K562 (cell line): ENCODE data around the gene PDIA5. TPM values are rescaled to one million over a fixed set of nuclear protein-coding genes. Genes with fewer than 3 reads are reported as not detected.

Source experiments
- ATAC-seq: fragments of 200-7000 bp; cut with Tn5 transposase; 3 replicates; pipeline ENCODE4 v1.9.1; 2020; ENCODE audit warnings: moderate library complexity
- BruUV-seq: library from RNA; stranded (reverse); fragments of 400-500 nt; replicated peaks from 2 replicates; lab custom pipeline; 2021; lab: Mats Ljungman, UMichigan
- CTCF ChIA-PET: fragments of 300-600 bp; formaldehyde crosslinking; extraction: SDS; loops from one replicate; lab custom pipeline; 2021; ENCODE audit warnings: low intra/inter-chr PET ratio; lab: Yijun Ruan, JAX
- POLR2A ChIA-PET: fragments of 300-600, 350-650 bp; sonication (Branson Sonifier 250); formaldehyde crosslinking; extraction: SDS; loops from one replicate; lab custom pipeline; 2021; ENCODE audit warnings: antibody characterized with exemption, inconsistent platforms; lab: Yijun Ruan, JAX
- DNase-seq, 4 experiments: peaks; one replicate each; pipeline versions ENCODE4 v3.0.0 to v3.0.0-alpha.2; 2011 to 2018; ENCODE audit warnings: low spot score in 3 of 4, mixed read lengths in 3 of 4; ENCODE audit errors: extremely low read depth in 1 of 4
- FAIRE-seq: peaks from 2 replicates; lab custom pipeline; 2011; peaks lifted over from hg19 to GRCh38; lab: Jason Lieb, UNC
- H2AFZ ChIP-seq: 2 replicates; pipeline ENCODE4 v1.6.0; 2011; ENCODE audit warnings: low read depth, low read length, control low read depth, inconsistent platforms
- H3K27ac ChIP-seq: fragments of 200-600 bp; 3 replicates; pipeline ENCODE4 v1.8.0; 2011; ENCODE audit warnings: low read depth, mild to moderate bottlenecking, control low read depth, inconsistent platforms, low read length, moderate library complexity, mixed read lengths; ENCODE audit errors: extremely low read depth
- H3K27me3 ChIP-seq, 2 experiments: fragments of 300-600 bp in 1 of 2; 2 replicates in 1 of 2; 3 replicates in 1 of 2; pipeline versions ENCODE4 v1.6.0 to v1.8.0; 2011; ENCODE audit warnings: inconsistent platforms in 2 of 2, low read length in 2 of 2, mild to moderate bottlenecking in 1 of 2, mixed read lengths in 1 of 2, moderate library complexity in 1 of 2; ENCODE audit not compliant: control insufficient read depth in 2 of 2, insufficient read depth in 2 of 2
- H3K36me3 ChIP-seq: fragments of 300-600 bp; 3 replicates; pipeline ENCODE4 v1.8.0; 2011; ENCODE audit warnings: mild to moderate bottlenecking, low read length, inconsistent platforms; ENCODE audit not compliant: control insufficient read depth, insufficient read depth
- H3K4me1 ChIP-seq, 2 experiments: fragments of 200-600 bp in 1 of 2; replicated peaks in 1 of 2; 2 replicates in 1 of 2; 3 replicates in 1 of 2; pipeline versions ENCODE4 v1.5.1 to v1.8.0; 2011; ENCODE audit warnings: inconsistent platforms in 2 of 2, low read length in 2 of 2, mild to moderate bottlenecking in 1 of 2, mixed read lengths in 1 of 2, moderate library complexity in 1 of 2; ENCODE audit not compliant: control insufficient read depth in 2 of 2, insufficient read depth in 2 of 2
- H3K4me2 ChIP-seq: 2 replicates; pipeline ENCODE4 v1.6.1; 2011; ENCODE audit warnings: low read length, control low read depth, inconsistent platforms, mixed read lengths; ENCODE audit not compliant: insufficient read depth
- H3K4me3 ChIP-seq: fragments of 200-600 bp; sonication (generic), shearing (Covaris generic); 2 replicates; pipeline ENCODE4 v1.5.1; 2016; ENCODE audit warnings: control low read depth, inconsistent platforms
- H3K79me2 ChIP-seq: fragments of 200-600 bp; 3 replicates; pipeline ENCODE4 v1.8.0; 2011; ENCODE audit warnings: low read length, inconsistent platforms; ENCODE audit not compliant: control insufficient read depth, insufficient read depth
- H3K9ac ChIP-seq, 2 experiments: 2 replicates each; pipeline versions ENCODE4 v1.6.0 to v1.6.1; 2011; ENCODE audit warnings: low read depth in 2 of 2, low read length in 2 of 2, control low read depth in 1 of 2, inconsistent platforms in 1 of 2, mild to moderate bottlenecking in 1 of 2, mixed read lengths in 1 of 2; ENCODE audit not compliant: insufficient read depth in 1 of 2
- H3K9me1 ChIP-seq: one replicate; pipeline ENCODE4 v1.6.0; 2011; ENCODE audit warnings: inconsistent platforms, mild to moderate bottlenecking, low read length, moderate library complexity; ENCODE audit not compliant: control insufficient read depth, insufficient read depth
- H3K9me3 ChIP-seq: replicated peaks from 2 replicates; pipeline ENCODE4 v1.5.1; 2011; ENCODE audit warnings: low read depth, low read length, inconsistent platforms; ENCODE audit not compliant: control insufficient read depth, insufficient read depth
- H4K20me1 ChIP-seq: replicated peaks from 2 replicates; pipeline ENCODE4 v1.6.1; 2011; ENCODE audit warnings: low read length, inconsistent platforms, mixed read lengths; ENCODE audit not compliant: control insufficient read depth, insufficient read depth
- BCOR ChIP-seq: fragments of 450-650 bp; IDR thresholded peaks from 2 replicates; pipeline ENCODE4 v1.6.1; 2016
- ELF2 ChIP-seq: fragments of 250-450 bp; sonication (Bioruptor Pico); IDR thresholded peaks from 2 replicates; pipeline ENCODE4 v1.5.0; 2021; ENCODE audit warnings: mild to moderate bottlenecking
- HMG20A ChIP-seq: fragments of 450-650 bp; formaldehyde crosslinking; conservative IDR thresholded peaks from 2 replicates; pipeline ENCODE4 v1.4.0; 2020; ENCODE audit warnings: mild to moderate bottlenecking, mixed read lengths
- MYC ChIP-seq, 2 experiments: fragments of 250-450 bp in 1 of 2; sonication (Bioruptor Pico) in 1 of 2; IDR thresholded peaks; 2 replicates each; pipeline versions ENCODE4 v1.5.1 to v1.6.1; 2012 to 2021; ENCODE audit warnings: low read depth in 2 of 2, borderline replicate concordance in 1 of 2, improper control_type of control experiment in 1 of 2, low read length in 1 of 2, mild to moderate bottlenecking in 1 of 2, moderate library complexity in 1 of 2
- SMAD1 ChIP-seq: fragments of 150-350 bp; IDR thresholded peaks from 2 replicates; pipeline ENCODE4 v1.6.1; 2014; ENCODE audit warnings: low read length, low read depth; ENCODE audit not compliant: partially characterized antibody
- STAT5B ChIP-seq: fragments of 250-450 bp; sonication (Bioruptor Pico); IDR thresholded peaks from 2 replicates; pipeline ENCODE4 v1.8.0; 2021; ENCODE audit warnings: mild to moderate bottlenecking, inconsistent platforms
- TCFL5 ChIP-seq: fragments of 250-450 bp; sonication (Bioruptor Pico); conservative IDR thresholded peaks from 2 replicates; pipeline ENCODE4 v1.6.1; 2021; ENCODE audit warnings: mild to moderate bottlenecking, moderate library complexity, matching md5 sums
- TFAM ChIP-seq: fragments of 250-450 bp; sonication (Bioruptor Pico); conservative IDR thresholded peaks from 2 replicates; pipeline ENCODE4 v1.5.0; 2021; ENCODE audit warnings: mild to moderate bottlenecking, moderate library complexity
- USF1 ChIP-seq: sonication (generic); formaldehyde crosslinking; IDR thresholded peaks from 2 replicates; pipeline ENCODE4 v1.9.0; 2022; ENCODE audit warnings: mild to moderate bottlenecking, missing genetic modification reagents
- ZNF175 ChIP-seq: fragments of 200-800 bp; sonication (Bioruptor generic); IDR thresholded peaks from 2 replicates; pipeline ENCODE4 v1.6.1; 2016; ENCODE audit warnings: low read depth, mild to moderate bottlenecking, missing genetic modification characterization, missing compliant biosample characterization
- ZNF354B ChIP-seq: fragments of 250-450 bp; sonication (Bioruptor Pico); IDR thresholded peaks from 2 replicates; pipeline ENCODE4 v1.4.0; 2020
- WGBS: fragments of 100-300 bp; shearing (Covaris generic); methylation state at CpG from one replicate; pipeline ENCODE4 v1.1.6; 2016; ENCODE audit warnings: low coverage, mixed read lengths; ENCODE audit not compliant: insufficient coverage; ENCODE audit errors: missing lambda C conversion rate; 5-methylcytosine and 5-hydroxymethylcytosine counted together
- in situ Hi-C: fragments of 300-500 bp; cut with MboI; formaldehyde crosslinking; loops from 4 replicates; pipeline ENCODE4 v1.15.0; 2018; ENCODE audit warnings: inconsistent platforms, mixed read lengths
- intact Hi-C: fragments of 100-400 bp; cut with micrococcal nuclease; formaldehyde crosslinking; loops from 2 replicates; pipeline ENCODE4 v1.14.2; 2022
- polyA plus RNA-seq, 8 experiments: library from polyadenylated mRNA; depleted of rRNA in 4 of 8; stranded (reverse) in 5 of 8; unstranded in 3 of 8; fragments of >200 nt; fragmentation: Nextera tagmentation in 2 of 8; fragmentation: Illumina TruSeq in 1 of 8; extraction: Ambion mirVana in 2 of 8; extraction: Trizol in 1 of 8; gene quantifications; 2 replicates each; pipeline versions ENCODE4 v1.2.1 to v1.2.3, GENCODE V29; 2011 to 2014; ENCODE audit warnings: inconsistent platforms in 1 of 8, missing spikeins in 1 of 8
- total RNA-seq, 7 experiments: library from RNA; depleted of rRNA in 6 of 7; stranded (reverse); fragments of >200 nt in 6 of 7; fragmentation: Illumina TruSeq in 2 of 7; extraction: Trizol in 2 of 7; gene quantifications; 2 replicates each; pipeline versions ENCODE4 v1.2.1 to v1.2.3, GENCODE V29; 2011 to 2021; ENCODE audit warnings: low replicate concordance in 1 of 7
- TF ChIP-seq, protein P1 (sequence below), 2 experiments: fragments of 250-450 bp in 1 of 2; fragments of 450-650 bp in 1 of 2; sonication (Bioruptor Pico) in 1 of 2; IDR thresholded peaks; 2 replicates each; pipeline versions ENCODE4 v1.6.1 to v1.8.0; 2016 to 2021; ENCODE audit warnings: mild to moderate bottlenecking in 2 of 2, moderate library complexity in 2 of 2, missing compliant biosample characterization in 1 of 2, missing genetic modification characterization in 1 of 2
- TF ChIP-seq, protein P2 (sequence below): sonication (generic); formaldehyde crosslinking; IDR thresholded peaks from 2 replicates; pipeline ENCODE4 v1.8.0; 2022; ENCODE audit warnings: mild to moderate bottlenecking, missing genetic modification reagents, borderline replicate concordance
- TF ChIP-seq, protein P3 (sequence below), 2 experiments: fragments of 450-650 bp; conservative IDR thresholded peaks; 2 replicates each; pipeline ENCODE4 v1.6.1; 2017; ENCODE audit warnings: mild to moderate bottlenecking in 2 of 2, moderate library complexity in 2 of 2

PDIA5 gene
- total and polyA plus RNA-seq, 9 of the 15 experiments (the other 6 are each of a cell fraction or from before 2014, with no cell fraction given) = 3.4 to 31.8 (median 19.6) TPM

DNA sequence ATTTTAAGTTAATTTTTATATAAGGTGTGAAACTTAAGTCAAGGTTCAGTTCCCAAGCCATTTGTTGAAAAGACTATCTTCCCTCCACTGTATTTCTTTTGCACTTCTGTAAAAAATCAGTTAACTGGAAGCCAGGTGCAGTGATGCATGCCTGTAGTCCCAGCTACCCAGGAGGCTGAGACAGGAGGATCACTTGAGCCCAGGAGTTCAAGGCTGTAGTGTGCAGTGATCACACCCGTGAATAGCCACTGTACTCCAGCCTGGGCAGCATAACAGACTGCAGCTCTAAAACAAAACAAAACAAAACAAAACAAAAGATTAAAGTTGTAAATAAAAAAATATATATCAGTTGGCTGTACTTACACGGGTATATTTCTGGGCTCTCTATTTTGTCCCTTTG is 101.8 kb downstream of the PDIA5 start (continued):
- TF ChIP-seq, protein P1, sequence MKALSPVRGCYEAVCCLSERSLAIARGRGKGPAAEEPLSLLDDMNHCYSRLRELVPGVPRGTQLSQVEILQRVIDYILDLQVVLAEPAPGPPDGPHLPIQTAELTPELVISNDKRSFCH (CRISPR knock-in tag; IDR thresholded peaks at IDR 0.05) = no peak
- TF ChIP-seq, protein P1 (tag; IDR thresholded peaks at IDR 0.05) = no peak
- TF ChIP-seq TCFL5 (CRISPR knock-in tag) = no peak
- no peak for TF ChIP-seq HMG20A (CRISPR knock-in tag)
- TF ChIP-seq ZNF175 (CRISPR knock-in tag) = no peak
- no peak for TF ChIP-seq USF1 (CRISPR knock-in tag)
- TF ChIP-seq BCOR = no peak
- no peak for TF ChIP-seq MYC (IDR thresholded peaks at IDR 0.05; ENCODE audit: low read depth, low read length)
- TF ChIP-seq MYC (CRISPR knock-in tag; IDR thresholded peaks at IDR 0.05; ENCODE audit: borderline replicate concordance, low read depth) = no peak

GRCh38 chr3:123169492-123169929 is 102.7 kb downstream of the PDIA5 start:
- ChIA-PET CTCF (no interaction called here), POLR2A (no interaction called here)
- Histone ChIP-seq H3K36me3 (peaks cover 12% of the 10 kb centered on the region; the same call in 2 of the 3 replicates), H3K27ac (no peak overlapping the region), H3K9me3 (no peaks in the 10 kb centered on the region), H2AFZ (no peak overlapping the region), H4K20me1 (no peaks in the 10 kb centered on the region), H3K79me2 (no peaks in the 10 kb centered on the region), H3K9me1 (no peaks in the 10 kb centered on the region), H3K9ac (no peak overlapping the region; a peak in 1 of 4 replicates), H3K27me3 (no peaks in the 10 kb centered on the region), H3K4me2 (no peak overlapping the region), H3K4me3 (no peak overlapping the region), H3K4me1 (no peaks in the 10 kb centered on the region)
- ATAC-seq = no peak
- in situ Hi-C loops = no loop called here
- 81% methylated on average over 4 of the region's 5 CpGs for WGBS
- no TSS peak for BruUV-seq
- FAIRE-seq = no peak
- no peak for DNase-seq
- intact Hi-C loops = no loop called here
- no peak for TF ChIP-seq STAT5B (CRISPR knock-in tag)
- TF ChIP-seq, protein P2, sequence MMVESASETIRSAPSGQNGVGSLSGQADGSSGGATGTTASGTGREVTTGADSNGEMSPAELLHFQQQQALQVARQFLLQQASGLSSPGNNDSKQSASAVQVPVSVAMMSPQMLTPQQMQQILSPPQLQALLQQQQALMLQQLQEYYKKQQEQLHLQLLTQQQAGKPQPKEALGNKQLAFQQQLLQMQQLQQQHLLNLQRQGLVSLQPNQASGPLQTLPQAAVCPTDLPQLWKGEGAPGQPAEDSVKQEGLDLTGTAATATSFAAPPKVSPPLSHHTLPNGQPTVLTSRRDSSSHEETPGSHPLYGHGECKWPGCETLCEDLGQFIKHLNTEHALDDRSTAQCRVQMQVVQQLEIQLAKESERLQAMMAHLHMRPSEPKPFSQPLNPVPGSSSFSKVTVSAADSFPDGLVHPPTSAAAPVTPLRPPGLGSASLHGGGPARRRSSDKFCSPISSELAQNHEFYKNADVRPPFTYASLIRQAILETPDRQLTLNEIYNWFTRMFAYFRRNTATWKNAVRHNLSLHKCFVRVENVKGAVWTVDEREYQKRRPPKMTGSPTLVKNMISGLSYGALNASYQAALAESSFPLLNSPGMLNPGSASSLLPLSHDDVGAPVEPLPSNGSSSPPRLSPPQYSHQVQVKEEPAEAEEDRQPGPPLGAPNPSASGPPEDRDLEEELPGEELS (CRISPR knock-in tag) = no peak
- no peak for TF ChIP-seq ZNF354B
- no peak for TF ChIP-seq ELF2 (CRISPR knock-in tag)
- TF ChIP-seq TFAM (CRISPR knock-in tag) = no peak
- TF ChIP-seq, protein P3, sequence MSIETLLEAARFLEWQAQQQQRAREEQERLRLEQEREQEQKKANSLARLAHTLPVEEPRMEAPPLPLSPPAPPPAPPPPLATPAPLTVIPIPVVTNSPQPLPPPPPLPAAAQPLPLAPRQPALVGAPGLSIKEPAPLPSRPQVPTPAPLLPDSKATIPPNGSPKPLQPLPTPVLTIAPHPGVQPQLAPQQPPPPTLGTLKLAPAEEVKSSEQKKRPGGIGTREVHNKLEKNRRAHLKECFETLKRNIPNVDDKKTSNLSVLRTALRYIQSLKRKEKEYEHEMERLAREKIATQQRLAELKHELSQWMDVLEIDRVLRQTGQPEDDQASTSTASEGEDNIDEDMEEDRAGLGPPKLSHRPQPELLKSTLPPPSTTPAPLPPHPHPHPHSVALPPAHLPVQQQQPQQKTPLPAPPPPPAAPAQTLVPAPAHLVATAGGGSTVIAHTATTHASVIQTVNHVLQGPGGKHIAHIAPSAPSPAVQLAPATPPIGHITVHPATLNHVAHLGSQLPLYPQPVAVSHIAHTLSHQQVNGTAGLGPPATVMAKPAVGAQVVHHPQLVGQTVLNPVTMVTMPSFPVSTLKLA (conservative IDR thresholded peaks at IDR 0.05) = no peak
- TF ChIP-seq SMAD1 = no peak
